HepG2 (cell line): ENCODE results near the gene GDF7. TPM values are rescaled to one million over a fixed set of nuclear protein-coding genes. Genes with fewer than 3 reads are reported as not detected.

Source experiments
- HOXA3 ChIP-seq: sonication (generic); formaldehyde crosslinking; IDR thresholded peaks from 2 replicates; pipeline ENCODE4 v1.5.0; 2020; ENCODE audit warnings: missing genetic modification reagents
- SIX4 ChIP-seq: sonication (generic); formaldehyde crosslinking; IDR thresholded peaks from 2 replicates; pipeline ENCODE4 v1.4.0; 2020; ENCODE audit warnings: missing genetic modification reagents
- SMAD1 ChIP-seq: sonication (generic); formaldehyde crosslinking; IDR thresholded peaks from 2 replicates; pipeline ENCODE4 v1.4.0; 2020; ENCODE audit warnings: missing genetic modification reagents, low read depth, mild to moderate bottlenecking, borderline replicate concordance
- ZBTB7A ChIP-seq: sonication (generic); formaldehyde crosslinking; IDR thresholded peaks from 2 replicates; pipeline ENCODE4 v1.8.0; 2022; ENCODE audit warnings: mild to moderate bottlenecking, missing genetic modification reagents
- ZMAT3 ChIP-seq: sonication (generic); formaldehyde crosslinking; conservative IDR thresholded peaks from 2 replicates; pipeline ENCODE4 v1.7.0; 2021; ENCODE audit warnings: missing genetic modification reagents
- ZNF530 ChIP-seq: sonication (generic); formaldehyde crosslinking; IDR thresholded peaks from 2 replicates; pipeline ENCODE4 v1.5.0; 2020; ENCODE audit warnings: low read depth, mild to moderate bottlenecking, missing genetic modification reagents
- ZNF556 ChIP-seq: sonication (generic); formaldehyde crosslinking; IDR thresholded peaks from 2 replicates; pipeline ENCODE4 v1.4.0; 2020; ENCODE audit warnings: mild to moderate bottlenecking, missing genetic modification reagents, borderline replicate concordance
- polyA plus RNA-seq, 8 experiments: library from polyadenylated mRNA; depleted of rRNA in 3 of 8; stranded (reverse) in 7 of 8; unstranded in 1 of 8; fragments of >200 nt; fragmentation: Illumina TruSeq in 4 of 8; extraction: Trizol in 4 of 8; gene quantifications; 2 replicates each; pipeline versions ENCODE4 v1.2.1 to v1.2.3, GENCODE V29; 2011 to 2016; ENCODE audit warnings: low read depth in 4 of 8, missing spikeins in 1 of 8, mixed read lengths in 1 of 8; ENCODE audit not compliant: insufficient read depth in 1 of 8
- total RNA-seq, 5 experiments: library from RNA; depleted of rRNA; stranded (reverse); fragments of >200 nt; fragmentation: Illumina TruSeq; extraction: Trizol; gene quantifications; 2 replicates each; pipeline ENCODE4 v1.2.3, GENCODE V29; 2016; ENCODE audit warnings: low read depth in 1 of 5
- TF ChIP-seq, protein P1 (sequence below): sonication (generic); formaldehyde crosslinking; conservative IDR thresholded peaks from 2 replicates; pipeline ENCODE4 v1.4.0; 2020; ENCODE audit warnings: mild to moderate bottlenecking, missing genetic modification reagents, moderate library complexity
- TF ChIP-seq, protein P2 (sequence below): sonication (generic); formaldehyde crosslinking; IDR thresholded peaks from 2 replicates; pipeline ENCODE4 v1.5.1; 2020; ENCODE audit warnings: missing genetic modification reagents, mild to moderate bottlenecking, borderline replicate concordance
- TF ChIP-seq, protein P3 (sequence below): sonication (generic); formaldehyde crosslinking; IDR thresholded peaks from 2 replicates; pipeline ENCODE4 v1.5.0; 2020; ENCODE audit warnings: mild to moderate bottlenecking, missing genetic modification reagents, borderline replicate concordance
- TF ChIP-seq, protein P4 (sequence below): IDR thresholded peaks from 2 replicates; pipeline ENCODE4 v1.6.1; 2016; ENCODE audit warnings: mild to moderate bottlenecking, missing biosample characterization, missing genetic modification reagents
- TF ChIP-seq, protein P5 (sequence below): sonication (generic); formaldehyde crosslinking; IDR thresholded peaks from 2 replicates; pipeline ENCODE4 v1.4.0; 2020; ENCODE audit warnings: missing genetic modification reagents
- TF ChIP-seq, protein P6 (sequence below): sonication (generic); formaldehyde crosslinking; IDR thresholded peaks from 2 replicates; pipeline ENCODE4 v1.5.0; 2020; ENCODE audit warnings: missing genetic modification reagents

The GDF7 gene
- total and polyA plus RNA-seq, 2 of the 13 experiments (the other 11 are each of a cell fraction or from before 2014, with no cell fraction given) = 1.6 to 15.0 TPM

DNA sequence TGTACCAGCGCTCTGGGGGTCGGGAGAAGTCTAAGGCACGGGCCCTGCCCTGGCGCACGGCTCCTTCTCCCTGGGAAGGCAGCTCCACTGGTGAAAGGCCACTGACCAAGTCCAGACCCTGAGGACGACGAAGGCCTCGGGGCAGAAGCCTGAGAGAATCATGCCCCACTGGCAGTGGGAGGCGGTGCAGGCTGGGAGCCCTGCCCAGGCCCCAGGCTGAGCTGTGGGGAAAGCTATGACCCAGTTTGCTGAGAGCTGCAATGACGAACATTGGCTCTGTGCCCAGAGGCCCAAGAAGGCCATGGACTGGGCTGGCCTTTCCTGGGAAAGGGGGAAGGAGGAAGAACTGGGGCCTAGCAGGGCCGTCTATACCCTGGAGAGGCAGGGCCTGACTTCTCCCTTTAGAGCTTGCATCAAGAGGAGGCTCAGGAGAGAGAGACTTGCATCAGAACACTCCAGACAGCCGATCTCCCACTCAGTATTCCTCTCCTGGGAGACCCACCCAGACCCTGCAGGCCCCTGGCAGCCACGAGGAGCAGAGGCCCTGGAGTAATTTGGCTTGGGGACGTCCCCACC lies 49.0 kb upstream of the GDF7 start (continued):
- TF ChIP-seq, protein P1, sequence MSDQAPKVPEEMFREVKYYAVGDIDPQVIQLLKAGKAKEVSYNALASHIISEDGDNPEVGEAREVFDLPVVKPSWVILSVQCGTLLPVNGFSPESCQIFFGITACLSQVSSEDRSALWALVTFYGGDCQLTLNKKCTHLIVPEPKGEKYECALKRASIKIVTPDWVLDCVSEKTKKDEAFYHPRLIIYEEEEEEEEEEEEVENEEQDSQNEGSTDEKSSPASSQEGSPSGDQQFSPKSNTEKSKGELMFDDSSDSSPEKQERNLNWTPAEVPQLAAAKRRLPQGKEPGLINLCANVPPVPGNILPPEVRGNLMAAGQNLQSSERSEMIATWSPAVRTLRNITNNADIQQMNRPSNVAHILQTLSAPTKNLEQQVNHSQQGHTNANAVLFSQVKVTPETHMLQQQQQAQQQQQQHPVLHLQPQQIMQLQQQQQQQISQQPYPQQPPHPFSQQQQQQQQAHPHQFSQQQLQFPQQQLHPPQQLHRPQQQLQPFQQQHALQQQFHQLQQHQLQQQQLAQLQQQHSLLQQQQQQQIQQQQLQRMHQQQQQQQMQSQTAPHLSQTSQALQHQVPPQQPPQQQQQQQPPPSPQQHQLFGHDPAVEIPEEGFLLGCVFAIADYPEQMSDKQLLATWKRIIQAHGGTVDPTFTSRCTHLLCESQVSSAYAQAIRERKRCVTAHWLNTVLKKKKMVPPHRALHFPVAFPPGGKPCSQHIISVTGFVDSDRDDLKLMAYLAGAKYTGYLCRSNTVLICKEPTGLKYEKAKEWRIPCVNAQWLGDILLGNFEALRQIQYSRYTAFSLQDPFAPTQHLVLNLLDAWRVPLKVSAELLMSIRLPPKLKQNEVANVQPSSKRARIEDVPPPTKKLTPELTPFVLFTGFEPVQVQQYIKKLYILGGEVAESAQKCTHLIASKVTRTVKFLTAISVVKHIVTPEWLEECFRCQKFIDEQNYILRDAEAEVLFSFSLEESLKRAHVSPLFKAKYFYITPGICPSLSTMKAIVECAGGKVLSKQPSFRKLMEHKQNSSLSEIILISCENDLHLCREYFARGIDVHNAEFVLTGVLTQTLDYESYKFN (CRISPR knock-in tag) = peak; percentile 77
- TF ChIP-seq, protein P2, sequence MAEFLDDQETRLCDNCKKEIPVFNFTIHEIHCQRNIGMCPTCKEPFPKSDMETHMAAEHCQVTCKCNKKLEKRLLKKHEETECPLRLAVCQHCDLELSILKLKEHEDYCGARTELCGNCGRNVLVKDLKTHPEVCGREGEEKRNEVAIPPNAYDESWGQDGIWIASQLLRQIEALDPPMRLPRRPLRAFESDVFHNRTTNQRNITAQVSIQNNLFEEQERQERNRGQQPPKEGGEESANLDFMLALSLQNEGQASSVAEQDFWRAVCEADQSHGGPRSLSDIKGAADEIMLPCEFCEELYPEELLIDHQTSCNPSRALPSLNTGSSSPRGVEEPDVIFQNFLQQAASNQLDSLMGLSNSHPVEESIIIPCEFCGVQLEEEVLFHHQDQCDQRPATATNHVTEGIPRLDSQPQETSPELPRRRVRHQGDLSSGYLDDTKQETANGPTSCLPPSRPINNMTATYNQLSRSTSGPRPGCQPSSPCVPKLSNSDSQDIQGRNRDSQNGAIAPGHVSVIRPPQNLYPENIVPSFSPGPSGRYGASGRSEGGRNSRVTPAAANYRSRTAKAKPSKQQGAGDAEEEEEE (CRISPR knock-in tag) = no peak
- TF ChIP-seq ZNF530 (CRISPR knock-in tag) = no peak
- no peak for TF ChIP-seq SMAD1 (CRISPR knock-in tag)
- peak; percentile 46; the same call in 1 of the 2 replicates for TF ChIP-seq ZNF556 (CRISPR knock-in tag)
- TF ChIP-seq HOXA3 = peak; percentile 70; the same call in 1 of the 2 replicates
- TF ChIP-seq, protein P3, sequence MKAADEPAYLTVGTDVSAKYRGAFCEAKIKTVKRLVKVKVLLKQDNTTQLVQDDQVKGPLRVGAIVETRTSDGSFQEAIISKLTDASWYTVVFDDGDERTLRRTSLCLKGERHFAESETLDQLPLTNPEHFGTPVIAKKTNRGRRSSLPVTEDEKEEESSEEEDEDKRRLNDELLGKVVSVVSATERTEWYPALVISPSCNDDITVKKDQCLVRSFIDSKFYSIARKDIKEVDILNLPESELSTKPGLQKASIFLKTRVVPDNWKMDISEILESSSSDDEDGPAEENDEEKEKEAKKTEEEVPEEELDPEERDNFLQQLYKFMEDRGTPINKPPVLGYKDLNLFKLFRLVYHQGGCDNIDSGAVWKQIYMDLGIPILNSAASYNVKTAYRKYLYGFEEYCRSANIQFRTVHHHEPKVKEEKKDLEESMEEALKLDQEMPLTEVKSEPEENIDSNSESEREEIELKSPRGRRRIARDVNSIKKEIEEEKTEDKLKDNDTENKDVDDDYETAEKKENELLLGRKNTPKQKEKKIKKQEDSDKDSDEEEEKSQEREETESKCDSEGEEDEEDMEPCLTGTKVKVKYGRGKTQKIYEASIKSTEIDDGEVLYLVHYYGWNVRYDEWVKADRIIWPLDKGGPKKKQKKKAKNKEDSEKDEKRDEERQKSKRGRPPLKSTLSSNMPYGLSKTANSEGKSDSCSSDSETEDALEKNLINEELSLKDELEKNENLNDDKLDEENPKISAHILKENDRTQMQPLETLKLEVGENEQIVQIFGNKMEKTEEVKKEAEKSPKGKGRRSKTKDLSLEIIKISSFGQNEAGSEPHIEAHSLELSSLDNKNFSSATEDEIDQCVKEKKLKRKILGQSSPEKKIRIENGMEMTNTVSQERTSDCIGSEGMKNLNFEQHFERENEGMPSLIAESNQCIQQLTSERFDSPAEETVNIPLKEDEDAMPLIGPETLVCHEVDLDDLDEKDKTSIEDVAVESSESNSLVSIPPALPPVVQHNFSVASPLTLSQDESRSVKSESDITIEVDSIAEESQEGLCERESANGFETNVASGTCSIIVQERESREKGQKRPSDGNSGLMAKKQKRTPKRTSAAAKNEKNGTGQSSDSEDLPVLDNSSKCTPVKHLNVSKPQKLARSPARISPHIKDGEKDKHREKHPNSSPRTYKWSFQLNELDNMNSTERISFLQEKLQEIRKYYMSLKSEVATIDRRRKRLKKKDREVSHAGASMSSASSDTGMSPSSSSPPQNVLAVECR = no peak; the same call in 1 of the 2 replicates
- TF ChIP-seq, protein P4, sequence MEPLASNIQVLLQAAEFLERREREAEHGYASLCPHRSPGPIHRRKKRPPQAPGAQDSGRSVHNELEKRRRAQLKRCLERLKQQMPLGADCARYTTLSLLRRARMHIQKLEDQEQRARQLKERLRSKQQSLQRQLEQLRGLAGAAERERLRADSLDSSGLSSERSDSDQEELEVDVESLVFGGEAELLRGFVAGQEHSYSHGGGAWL = no peak; the same call in 1 of the 2 replicates
- TF ChIP-seq SIX4 = no peak
- TF ChIP-seq, protein P5, sequence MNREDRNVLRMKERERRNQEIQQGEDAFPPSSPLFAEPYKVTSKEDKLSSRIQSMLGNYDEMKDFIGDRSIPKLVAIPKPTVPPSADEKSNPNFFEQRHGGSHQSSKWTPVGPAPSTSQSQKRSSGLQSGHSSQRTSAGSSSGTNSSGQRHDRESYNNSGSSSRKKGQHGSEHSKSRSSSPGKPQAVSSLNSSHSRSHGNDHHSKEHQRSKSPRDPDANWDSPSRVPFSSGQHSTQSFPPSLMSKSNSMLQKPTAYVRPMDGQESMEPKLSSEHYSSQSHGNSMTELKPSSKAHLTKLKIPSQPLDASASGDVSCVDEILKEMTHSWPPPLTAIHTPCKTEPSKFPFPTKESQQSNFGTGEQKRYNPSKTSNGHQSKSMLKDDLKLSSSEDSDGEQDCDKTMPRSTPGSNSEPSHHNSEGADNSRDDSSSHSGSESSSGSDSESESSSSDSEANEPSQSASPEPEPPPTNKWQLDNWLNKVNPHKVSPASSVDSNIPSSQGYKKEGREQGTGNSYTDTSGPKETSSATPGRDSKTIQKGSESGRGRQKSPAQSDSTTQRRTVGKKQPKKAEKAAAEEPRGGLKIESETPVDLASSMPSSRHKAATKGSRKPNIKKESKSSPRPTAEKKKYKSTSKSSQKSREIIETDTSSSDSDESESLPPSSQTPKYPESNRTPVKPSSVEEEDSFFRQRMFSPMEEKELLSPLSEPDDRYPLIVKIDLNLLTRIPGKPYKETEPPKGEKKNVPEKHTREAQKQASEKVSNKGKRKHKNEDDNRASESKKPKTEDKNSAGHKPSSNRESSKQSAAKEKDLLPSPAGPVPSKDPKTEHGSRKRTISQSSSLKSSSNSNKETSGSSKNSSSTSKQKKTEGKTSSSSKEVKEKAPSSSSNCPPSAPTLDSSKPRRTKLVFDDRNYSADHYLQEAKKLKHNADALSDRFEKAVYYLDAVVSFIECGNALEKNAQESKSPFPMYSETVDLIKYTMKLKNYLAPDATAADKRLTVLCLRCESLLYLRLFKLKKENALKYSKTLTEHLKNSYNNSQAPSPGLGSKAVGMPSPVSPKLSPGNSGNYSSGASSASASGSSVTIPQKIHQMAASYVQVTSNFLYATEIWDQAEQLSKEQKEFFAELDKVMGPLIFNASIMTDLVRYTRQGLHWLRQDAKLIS (CRISPR knock-in tag) = no peak
- 0 out of 2 replicates have a peak, but pooled peaks have one; percentile 53 for TF ChIP-seq ZBTB7A (CRISPR knock-in tag)
- 0 out of 2 replicates have a peak, but pooled peaks have one; percentile 55 for TF ChIP-seq ZMAT3 (CRISPR knock-in tag)
- TF ChIP-seq, protein P6, sequence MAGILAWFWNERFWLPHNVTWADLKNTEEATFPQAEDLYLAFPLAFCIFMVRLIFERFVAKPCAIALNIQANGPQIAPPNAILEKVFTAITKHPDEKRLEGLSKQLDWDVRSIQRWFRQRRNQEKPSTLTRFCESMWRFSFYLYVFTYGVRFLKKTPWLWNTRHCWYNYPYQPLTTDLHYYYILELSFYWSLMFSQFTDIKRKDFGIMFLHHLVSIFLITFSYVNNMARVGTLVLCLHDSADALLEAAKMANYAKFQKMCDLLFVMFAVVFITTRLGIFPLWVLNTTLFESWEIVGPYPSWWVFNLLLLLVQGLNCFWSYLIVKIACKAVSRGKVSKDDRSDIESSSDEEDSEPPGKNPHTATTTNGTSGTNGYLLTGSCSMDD = no peak
